GM12891 (cell line): ENCODE results near the gene OBP2B.

ENCODE experiments used
- DNase-seq: peaks from one replicate; pipeline ENCODE4 v3.0.0; 2011; ENCODE audit warnings: low spot score; ENCODE audit not compliant: insufficient read length
- FAIRE-seq: peaks from 2 replicates; lab custom pipeline; 2011; peaks lifted over from hg19 to GRCh38; lab: Jason Lieb, UNC
- PAX5 ChIP-seq: IDR thresholded peaks from 2 replicates; pipeline ENCODE4 v1.6.1; 2011; ENCODE audit warnings: low read length, moderate library complexity, mild to moderate bottlenecking; ENCODE audit not compliant: insufficient read depth, severe bottlenecking
- POLR2A ChIP-seq: IDR thresholded peaks from 2 replicates; pipeline ENCODE4 v1.6.1; 2011; ENCODE audit warnings: low read depth, low read length, control low read depth
- POLR2AphosphoS5 ChIP-seq: IDR thresholded peaks from 2 replicates; pipeline ENCODE4 v1.6.1; 2011; ENCODE audit warnings: low read depth, low read length, control low read depth
- POU2F2 ChIP-seq: IDR thresholded peaks from 2 replicates; pipeline ENCODE4 v1.6.1; 2011; ENCODE audit warnings: low read depth, mild to moderate bottlenecking, control low read depth, low read length, moderate library complexity
- SPI1 ChIP-seq: IDR thresholded peaks from 2 replicates; pipeline ENCODE4 v1.6.1; 2011; ENCODE audit warnings: low read depth, low read length, control low read depth
- TAF1 ChIP-seq: IDR thresholded peaks from 2 replicates; pipeline ENCODE4 v1.6.1; 2011; ENCODE audit warnings: low read depth, low read length, control low read depth

OBP2B gene

DNA sequence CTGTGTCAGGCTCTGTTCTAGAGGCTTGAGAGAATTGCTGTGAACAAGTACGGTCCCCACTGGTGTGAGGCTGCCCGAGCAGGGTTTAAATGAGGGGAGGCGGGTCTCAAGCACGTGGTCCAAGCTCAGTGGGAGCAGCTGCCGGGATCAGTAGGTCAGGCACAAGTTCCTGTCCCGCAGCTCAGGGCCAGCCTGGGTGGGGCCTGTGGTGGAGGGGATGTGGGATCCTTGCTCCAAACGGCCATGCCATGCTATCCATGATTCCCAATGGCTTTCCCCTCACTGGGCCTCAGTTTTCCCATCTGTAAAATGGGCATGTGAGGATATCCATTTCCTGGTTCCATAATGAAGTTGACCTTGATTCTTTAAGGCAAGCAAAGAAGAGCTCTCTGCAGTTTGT is 17.1 kb downstream of the OBP2B start:
- FAIRE-seq (no peak), DNase-seq (no peak)
- no peak for TF ChIP-seq POU2F2
- TF ChIP-seq TAF1: no peak
- TF ChIP-seq POLR2AphosphoS5: no peak
- no peak for TF ChIP-seq PAX5
- TF ChIP-seq SPI1: no peak
- TF ChIP-seq POLR2A: no peak

DNA sequence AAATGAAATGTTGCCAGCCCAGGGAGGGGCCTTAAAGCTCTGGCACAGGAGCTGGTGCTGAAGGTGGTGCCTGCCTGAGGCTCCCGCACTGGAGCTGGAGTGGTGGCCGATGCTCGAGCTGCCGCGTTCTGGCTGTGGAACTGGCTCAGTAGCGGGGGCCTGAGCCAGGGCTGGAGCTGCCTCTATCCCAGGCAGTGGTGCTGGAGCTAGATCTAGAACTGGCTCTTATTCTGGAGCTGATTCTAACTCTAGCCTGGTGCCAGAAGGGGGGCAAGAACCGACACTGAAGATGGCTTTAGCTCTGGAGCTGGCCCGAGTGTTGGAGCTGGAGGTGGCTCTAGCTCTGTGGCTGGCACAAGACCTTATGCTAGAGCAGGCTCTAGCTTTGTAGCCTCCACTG is 19.2 kb downstream of the OBP2B start:
- TF ChIP-seq POLR2A: no peak
- TF ChIP-seq TAF1: no peak
- no peak for TF ChIP-seq POU2F2
- no peak for TF ChIP-seq POLR2AphosphoS5
- TF ChIP-seq PAX5: no peak
- TF ChIP-seq SPI1: no peak
- DNase-seq (no peak), FAIRE-seq (no peak)

DNA sequence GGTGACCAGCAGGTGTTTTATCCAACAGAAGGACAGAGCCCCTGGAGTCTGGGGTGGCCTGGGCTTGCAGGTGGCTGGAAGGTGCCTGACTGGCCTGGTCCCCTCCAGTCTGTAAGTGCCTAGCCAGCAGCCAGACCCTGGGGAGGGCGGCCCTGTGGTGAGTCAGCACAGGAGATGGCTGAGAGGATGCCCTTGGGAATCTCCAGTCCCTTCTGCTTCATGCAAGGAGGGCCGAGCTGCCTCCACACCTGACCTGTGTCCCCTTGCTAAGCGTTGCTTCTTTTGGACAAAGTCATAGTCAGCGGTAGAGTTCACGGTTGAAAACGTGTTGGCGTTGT is 20.2 kb downstream of the OBP2B start:
- FAIRE-seq: no peak
- no peak for TF ChIP-seq POU2F2
- no peak for TF ChIP-seq POLR2A
- TF ChIP-seq TAF1: no peak
- no peak for TF ChIP-seq SPI1
- TF ChIP-seq PAX5: no peak
- no peak for TF ChIP-seq POLR2AphosphoS5
- DNase-seq: no peak

DNA sequence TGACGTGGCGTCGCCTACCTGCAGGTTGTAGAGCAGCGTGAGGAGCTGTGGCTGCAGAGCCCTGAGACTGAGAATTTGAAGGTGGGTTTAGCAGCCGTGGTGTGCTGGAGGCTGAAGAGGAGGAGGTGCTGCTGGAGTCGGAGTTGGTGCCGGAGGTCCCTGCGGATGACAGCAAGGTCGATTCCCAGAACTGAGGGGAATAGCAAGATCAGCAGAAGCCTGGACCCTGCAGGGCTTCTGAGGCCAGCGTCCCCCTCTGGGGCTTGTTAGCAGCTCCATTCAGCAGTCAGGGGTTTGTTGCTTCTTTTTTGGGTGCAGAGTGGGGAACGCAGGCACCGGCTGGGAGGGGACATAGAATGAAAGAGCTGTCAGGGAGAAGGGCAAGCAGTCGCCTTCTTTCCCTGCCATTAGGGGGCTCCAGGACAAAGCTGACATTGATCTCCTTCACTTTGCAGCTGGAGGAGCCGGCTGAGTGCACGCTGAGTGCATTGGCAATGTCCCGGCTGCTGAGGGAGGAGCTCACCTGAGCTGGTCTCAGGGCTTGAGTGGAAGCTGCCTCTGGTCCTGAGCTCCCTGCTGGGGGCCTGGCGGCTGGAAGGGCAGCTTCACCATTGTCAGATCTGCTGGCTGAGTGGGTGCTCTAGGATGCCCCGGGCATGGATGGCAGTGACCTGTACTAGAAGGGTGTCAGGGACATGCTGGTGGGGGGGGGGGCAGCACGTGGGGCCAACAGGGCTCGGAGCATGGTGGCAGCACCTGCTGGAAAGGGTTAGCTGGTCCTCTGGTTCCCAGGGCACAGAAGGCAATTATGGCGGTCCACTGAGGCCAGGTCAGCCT is 20.8 kb downstream of the OBP2B start:
- DNase-seq (no peak), FAIRE-seq (no peak)
- TF ChIP-seq PAX5: no peak
- no peak for TF ChIP-seq POU2F2

DNA sequence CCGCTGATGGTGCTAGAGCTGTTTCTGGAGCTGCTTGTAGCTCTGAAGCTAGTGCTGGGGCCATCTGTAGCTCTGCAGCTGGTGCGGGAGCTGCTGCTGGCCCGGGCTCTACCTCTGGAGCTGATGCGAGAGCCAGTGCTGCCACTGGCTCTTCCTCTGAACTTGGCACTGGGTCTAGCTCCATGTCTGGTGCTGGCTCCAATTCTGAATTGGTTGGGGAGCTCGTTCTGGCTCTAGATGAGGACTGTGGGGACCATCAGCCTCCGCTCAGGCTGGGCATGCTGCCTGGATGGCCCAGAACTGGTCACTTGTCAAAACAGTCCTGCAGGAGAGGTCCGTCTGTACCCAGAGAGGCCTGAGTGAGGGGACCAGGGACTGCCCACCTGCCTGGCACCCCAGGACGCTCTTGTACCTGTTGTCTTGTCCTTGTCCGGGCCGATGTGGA is 21.5 kb downstream of the OBP2B start:
- TF ChIP-seq POU2F2 (no peak), PAX5 (no peak), POLR2A (no peak), SPI1 (no peak), POLR2AphosphoS5 (no peak), TAF1 (no peak)
- no peak for DNase-seq
- FAIRE-seq: no peak

DNA sequence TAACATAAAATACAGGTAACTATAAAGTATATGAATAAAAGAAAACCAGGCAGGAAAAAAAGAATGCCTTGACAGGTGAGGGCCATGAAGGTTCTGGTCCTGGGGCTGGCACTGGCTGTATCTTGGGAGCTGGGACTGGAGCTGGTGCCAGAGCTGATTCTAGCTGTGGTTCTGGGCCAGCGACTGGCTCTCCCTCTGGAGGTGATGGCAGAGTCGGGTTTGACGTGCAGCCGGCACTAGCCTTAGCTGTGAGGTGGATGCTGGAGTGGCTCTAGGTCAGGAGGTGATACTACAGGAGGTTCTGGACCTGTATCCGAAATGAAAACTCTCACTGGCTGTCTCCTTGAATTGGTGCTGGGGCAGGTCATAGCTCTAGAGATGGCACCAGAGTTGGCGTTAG is 22.3 kb downstream of the OBP2B start:
- FAIRE-seq (no peak), DNase-seq (no peak)
- no peak for TF ChIP-seq POU2F2
- no peak for TF ChIP-seq SPI1
- TF ChIP-seq PAX5: no peak
- TF ChIP-seq POLR2AphosphoS5: no peak
- no peak for TF ChIP-seq TAF1

DNA sequence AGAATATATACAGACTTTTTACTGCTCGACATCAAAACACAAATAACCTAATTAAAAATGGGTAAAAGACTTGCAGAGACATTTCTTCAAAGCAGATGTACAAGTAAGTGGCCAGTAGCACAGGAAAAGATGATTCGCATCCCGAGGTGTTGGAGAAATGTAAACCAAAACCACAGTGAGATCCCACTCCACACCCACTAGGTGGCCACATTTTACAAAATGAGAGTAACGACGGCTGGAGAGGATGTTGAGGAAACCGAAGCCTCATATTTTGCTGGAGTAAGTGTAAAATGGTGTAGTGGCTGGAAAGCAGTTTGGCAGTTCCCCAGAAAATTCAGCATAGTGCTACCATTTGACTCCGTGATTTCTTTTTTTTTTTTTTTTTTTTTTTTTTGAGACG is 24.1 kb downstream of the OBP2B start:
- no peak for FAIRE-seq
- no peak for DNase-seq
- TF ChIP-seq POU2F2 (no peak), PAX5 (no peak), POLR2A (no peak), POLR2AphosphoS5 (no peak), TAF1 (no peak), SPI1 (no peak)

DNA sequence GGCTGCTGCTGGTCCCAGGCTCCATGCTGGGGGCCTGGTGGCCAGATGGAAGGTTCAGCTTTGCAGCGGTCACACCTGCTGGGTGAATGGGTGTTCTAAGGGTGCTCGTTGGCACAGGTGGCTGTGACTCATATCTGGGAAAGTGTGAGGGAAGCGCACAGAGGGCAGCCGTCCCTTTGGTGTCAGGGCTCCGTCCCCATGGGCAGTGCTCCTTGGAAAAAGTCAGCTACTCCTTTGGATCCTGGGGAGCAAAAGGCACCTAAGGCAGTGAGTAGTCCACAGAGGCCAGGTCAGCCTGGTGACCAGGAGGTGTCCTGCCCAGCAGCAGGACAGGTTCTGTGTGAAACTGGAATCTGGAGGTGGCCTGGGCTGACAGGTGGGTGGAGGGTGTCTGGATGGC is 26.9 kb downstream of the OBP2B start:
- no peak for TF ChIP-seq TAF1
- TF ChIP-seq PAX5: no peak
- TF ChIP-seq SPI1: no peak
- TF ChIP-seq POLR2AphosphoS5: no peak
- TF ChIP-seq POLR2A: no peak
- no peak for TF ChIP-seq POU2F2
- FAIRE-seq (no peak), DNase-seq (no peak)

DNA sequence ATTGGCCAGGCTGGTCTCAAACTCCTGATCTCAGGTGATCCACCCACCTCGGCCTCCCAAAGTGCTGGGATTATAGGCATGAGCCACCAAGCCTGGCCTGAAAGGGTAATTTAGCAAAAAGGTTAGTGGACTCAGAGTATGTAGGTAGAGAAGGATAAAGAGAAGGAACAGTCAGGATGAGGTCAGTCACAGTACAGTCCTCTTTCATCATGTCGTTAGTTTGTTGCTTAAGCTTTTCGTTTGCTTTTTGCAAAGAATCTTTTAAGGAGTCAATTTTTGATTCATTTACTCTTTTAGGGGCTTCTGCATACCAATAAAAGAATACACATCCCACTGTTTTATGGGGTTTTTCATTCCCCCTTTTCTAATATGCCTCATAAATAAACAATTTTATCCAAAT is 27.5 kb downstream of the OBP2B start:
- FAIRE-seq: no peak
- TF ChIP-seq POLR2AphosphoS5 (no peak), SPI1 (no peak), TAF1 (no peak), POLR2A (no peak), PAX5 (no peak), POU2F2 (no peak)

DNA sequence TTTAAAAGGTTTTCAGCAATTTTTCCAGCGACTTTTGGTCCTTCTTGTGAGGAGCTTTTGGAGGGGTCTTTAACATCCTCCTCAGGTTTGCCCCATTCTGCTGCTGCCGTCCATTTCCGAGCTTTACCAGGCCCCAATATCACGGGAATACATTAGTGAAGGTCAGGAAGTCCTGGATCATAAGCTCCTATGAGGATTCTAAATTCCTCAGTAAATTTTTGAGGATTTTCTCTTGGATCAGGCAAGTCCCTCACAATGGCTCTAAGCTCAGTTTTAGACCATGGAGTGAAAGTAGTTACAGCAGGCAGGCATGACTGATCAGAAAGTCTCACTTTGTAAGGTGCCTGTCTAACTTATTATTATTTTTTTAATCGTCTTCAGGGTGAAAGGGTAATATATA is 28.1 kb downstream of the OBP2B start:
- DNase-seq (no peak), FAIRE-seq (no peak)
- no peak for TF ChIP-seq SPI1
- TF ChIP-seq PAX5: no peak
- no peak for TF ChIP-seq TAF1
- no peak for TF ChIP-seq POU2F2
- no peak for TF ChIP-seq POLR2AphosphoS5
- no peak for TF ChIP-seq POLR2A

More for the DNA sequence above, 27.5 kb downstream of the OBP2B start:
- DNase-seq: no peak
